ENCODE data around the gene ME3. TPM values are rescaled to one million over a fixed set of nuclear protein-coding genes. Genes with fewer than 3 reads are reported as not detected.

Gene ME3
- total RNA-seq, 1 experiment from 2014 or later: 1.8 TPM

DNA sequence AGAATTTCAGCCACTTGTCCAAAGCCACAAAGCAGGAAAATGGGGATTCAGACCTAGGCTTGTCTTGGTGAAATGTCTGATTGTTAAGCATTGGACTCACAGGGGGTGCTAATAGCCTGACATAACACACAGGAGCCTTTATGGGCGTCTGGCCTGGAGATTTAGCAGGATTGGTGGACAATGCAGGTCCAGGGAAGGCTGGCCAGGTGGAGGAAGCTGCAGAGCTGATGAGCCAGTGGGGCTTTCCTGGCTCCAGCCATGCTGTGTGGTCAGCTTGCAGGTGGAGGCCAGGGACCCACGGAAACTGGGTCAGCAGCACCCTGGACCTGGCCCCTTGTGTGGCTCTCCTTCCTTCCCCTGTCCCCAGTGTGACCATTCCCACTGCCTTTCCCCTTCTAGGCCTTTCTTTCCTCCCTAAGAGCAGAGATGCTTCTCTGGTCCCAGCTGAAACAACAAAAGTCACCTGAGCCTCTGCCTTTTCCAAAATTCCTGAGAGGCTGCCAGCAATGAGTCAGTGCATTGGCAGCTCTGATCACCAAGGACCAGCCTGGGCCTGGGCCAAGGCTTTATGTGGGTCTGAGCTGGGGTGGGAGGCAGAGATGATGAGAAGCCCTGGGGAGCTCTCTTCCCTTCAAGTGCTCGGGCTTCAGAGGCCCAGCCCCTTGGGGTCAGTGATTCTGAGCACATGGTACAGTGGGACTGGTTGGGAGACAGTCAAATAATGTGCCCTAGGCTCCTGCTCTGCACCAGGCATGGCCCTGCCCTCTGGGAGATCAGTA lies 212.5 kb downstream of the ME3 start:
- Mint-ChIP-seq H3K27me3 (ENCODE audit: low read depth) (no peaks in the 10 kb centered on the region), H3K4me3 (no peak overlapping the region), H3K4me1 (peaks cover 13% of the 10 kb centered on the region), H3K27ac (no peak overlapping the region), H3K36me3 (no peaks in the 10 kb centered on the region), H3K9me3 (no peaks in the 10 kb centered on the region)
- POLR2A ChIA-PET: no interaction called here
- CTCF ChIA-PET: interaction anchor here (1.1 to 1.8 kb wide), 3 partner anchors 9 to 148 kb away, joined by 4 to 7 read pairs (median 4); no protein-coding TSS in a partner anchor
- TF ChIP-seq, protein P1, sequence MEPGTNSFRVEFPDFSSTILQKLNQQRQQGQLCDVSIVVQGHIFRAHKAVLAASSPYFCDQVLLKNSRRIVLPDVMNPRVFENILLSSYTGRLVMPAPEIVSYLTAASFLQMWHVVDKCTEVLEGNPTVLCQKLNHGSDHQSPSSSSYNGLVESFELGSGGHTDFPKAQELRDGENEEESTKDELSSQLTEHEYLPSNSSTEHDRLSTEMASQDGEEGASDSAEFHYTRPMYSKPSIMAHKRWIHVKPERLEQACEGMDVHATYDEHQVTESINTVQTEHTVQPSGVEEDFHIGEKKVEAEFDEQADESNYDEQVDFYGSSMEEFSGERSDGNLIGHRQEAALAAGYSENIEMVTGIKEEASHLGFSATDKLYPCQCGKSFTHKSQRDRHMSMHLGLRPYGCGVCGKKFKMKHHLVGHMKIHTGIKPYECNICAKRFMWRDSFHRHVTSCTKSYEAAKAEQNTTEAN (CRISPR knock-in tag; IDR thresholded peaks at IDR 0.05): no peak
- no peak for TF ChIP-seq AR (CRISPR knock-in tag; IDR thresholded peaks at IDR 0.05)
- no peak for TF ChIP-seq ZBTB21 (CRISPR knock-in tag; IDR thresholded peaks at IDR 0.05; ENCODE audit: borderline replicate concordance)
- TF ChIP-seq ATF2 (CRISPR knock-in tag; IDR thresholded peaks at IDR 0.05; ENCODE audit: borderline replicate concordance, low read depth): no peak
- no peak for TF ChIP-seq ESRRA (CRISPR knock-in tag; IDR thresholded peaks at IDR 0.05; ENCODE audit: borderline replicate concordance)
- no peak for TF ChIP-seq JUN (CRISPR knock-in tag; IDR thresholded peaks at IDR 0.05)
- TF ChIP-seq ERG (CRISPR knock-in tag; IDR thresholded peaks at IDR 0.05): no peak
- no peak for TF ChIP-seq FOXJ3 (CRISPR knock-in tag; IDR thresholded peaks at IDR 0.05; ENCODE audit: borderline replicate concordance)
- DNase-seq (ENCODE audit: low spot score) (no peak), ATAC-seq (peak; percentile 10; the same call in 1 of the 2 replicates)

- DNase-seq (ENCODE audit: low spot score): no peak
- ATAC-seq: no peak
These were observed 213.4 kb downstream of the ME3 start for GRCh38 chr11:86459002-86459385.

More at GRCh38 chr11:86459002-86459385, 213.4 kb downstream of the ME3 start:
- TF ChIP-seq ZNF396 (CRISPR knock-in tag; IDR thresholded peaks at IDR 0.05; ENCODE audit: borderline replicate concordance): no peak
- no peak for TF ChIP-seq PREB (CRISPR knock-in tag; IDR thresholded peaks at IDR 0.05; ENCODE audit: borderline replicate concordance)
- TF ChIP-seq TCF7 (CRISPR knock-in tag; IDR thresholded peaks at IDR 0.05; ENCODE audit: low read depth): no peak
- TF ChIP-seq, protein P2, sequence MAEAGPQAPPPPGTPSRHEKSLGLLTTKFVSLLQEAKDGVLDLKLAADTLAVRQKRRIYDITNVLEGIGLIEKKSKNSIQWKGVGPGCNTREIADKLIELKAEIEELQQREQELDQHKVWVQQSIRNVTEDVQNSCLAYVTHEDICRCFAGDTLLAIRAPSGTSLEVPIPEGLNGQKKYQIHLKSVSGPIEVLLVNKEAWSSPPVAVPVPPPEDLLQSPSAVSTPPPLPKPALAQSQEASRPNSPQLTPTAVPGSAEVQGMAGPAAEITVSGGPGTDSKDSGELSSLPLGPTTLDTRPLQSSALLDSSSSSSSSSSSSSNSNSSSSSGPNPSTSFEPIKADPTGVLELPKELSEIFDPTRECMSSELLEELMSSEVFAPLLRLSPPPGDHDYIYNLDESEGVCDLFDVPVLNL (CRISPR knock-in tag; IDR thresholded peaks at IDR 0.05; ENCODE audit: borderline replicate concordance, low read depth): no peak
- TF ChIP-seq, protein P3, sequence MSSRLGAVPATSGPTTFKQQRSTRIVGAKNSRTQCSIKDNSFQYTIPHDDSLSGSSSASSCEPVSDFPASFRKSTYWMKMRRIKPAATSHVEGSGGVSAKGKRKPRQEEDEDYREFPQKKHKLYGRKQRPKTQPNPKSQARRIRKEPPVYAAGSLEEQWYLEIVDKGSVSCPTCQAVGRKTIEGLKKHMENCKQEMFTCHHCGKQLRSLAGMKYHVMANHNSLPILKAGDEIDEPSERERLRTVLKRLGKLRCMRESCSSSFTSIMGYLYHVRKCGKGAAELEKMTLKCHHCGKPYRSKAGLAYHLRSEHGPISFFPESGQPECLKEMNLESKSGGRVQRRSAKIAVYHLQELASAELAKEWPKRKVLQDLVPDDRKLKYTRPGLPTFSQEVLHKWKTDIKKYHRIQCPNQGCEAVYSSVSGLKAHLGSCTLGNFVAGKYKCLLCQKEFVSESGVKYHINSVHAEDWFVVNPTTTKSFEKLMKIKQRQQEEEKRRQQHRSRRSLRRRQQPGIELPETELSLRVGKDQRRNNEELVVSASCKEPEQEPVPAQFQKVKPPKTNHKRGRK (CRISPR knock-in tag; IDR thresholded peaks at IDR 0.05; ENCODE audit: borderline replicate concordance): no peak
- no peak for TF ChIP-seq MXD4 (CRISPR knock-in tag; IDR thresholded peaks at IDR 0.05; ENCODE audit: borderline replicate concordance)
- TF ChIP-seq PRRX2 (CRISPR knock-in tag; IDR thresholded peaks at IDR 0.05): no peak
- no peak for TF ChIP-seq ESRRA (CRISPR knock-in tag; IDR thresholded peaks at IDR 0.05; ENCODE audit: borderline replicate concordance)
- TF ChIP-seq, protein P4, sequence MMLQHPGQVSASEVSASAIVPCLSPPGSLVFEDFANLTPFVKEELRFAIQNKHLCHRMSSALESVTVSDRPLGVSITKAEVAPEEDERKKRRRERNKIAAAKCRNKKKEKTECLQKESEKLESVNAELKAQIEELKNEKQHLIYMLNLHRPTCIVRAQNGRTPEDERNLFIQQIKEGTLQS (CRISPR knock-in tag; conservative IDR thresholded peaks at IDR 0.05): no peak
- TF ChIP-seq FOXK1 (CRISPR knock-in tag; IDR thresholded peaks at IDR 0.05): no peak
- Mint-ChIP-seq H3K27me3 (ENCODE audit: low read depth) (no peaks in the 10 kb centered on the region), H3K27ac (no peak overlapping the region), H3K4me3 (no peak overlapping the region), H3K9me3 (no peaks in the 10 kb centered on the region), H3K4me1 (peaks cover 13% of the 10 kb centered on the region), H3K36me3 (no peaks in the 10 kb centered on the region)
- ChIA-PET POLR2A (no interaction called here), CTCF (no interaction called here)
